H9 (cell line): Measurements from ENCODE around the gene CD93. TPM values are rescaled to one million over a fixed set of nuclear protein-coding genes. Genes with fewer than 3 reads are reported as not detected.

ENCODE experiments used
- DNase-seq: peaks from one replicate; pipeline ENCODE4 v3.0.0-alpha.2; 2017
- H2AFZ ChIP-seq: one replicate; pipeline ENCODE4 v1.6.1; 2013; ENCODE audit warnings: mild to moderate bottlenecking, low read length, control low read depth, moderate library complexity
- H2AK5ac ChIP-seq: 2 replicates; pipeline ENCODE4 v1.6.1; 2013; ENCODE audit warnings: low read length, control low read depth, mixed read lengths; ENCODE audit not compliant: insufficient read length
- H2BK120ac ChIP-seq: one replicate; pipeline ENCODE4 v1.6.1; 2013; ENCODE audit warnings: low read depth, mild to moderate bottlenecking, low read length, control low read depth, inconsistent platforms; ENCODE audit not compliant: poor library complexity, severe bottlenecking
- H2BK12ac ChIP-seq: 2 replicates; pipeline ENCODE4 v1.6.1; 2013; ENCODE audit warnings: low read length, control low read depth, mixed read lengths, low read depth; ENCODE audit not compliant: insufficient read length
- H2BK15ac ChIP-seq: 2 replicates; pipeline ENCODE4 v1.6.1; 2013; ENCODE audit warnings: low read depth, low read length, control low read depth
- H2BK20ac ChIP-seq: one replicate; pipeline ENCODE4 v1.6.1; 2013; ENCODE audit warnings: low read depth, mild to moderate bottlenecking, low read length, control low read depth, inconsistent platforms; ENCODE audit not compliant: poor library complexity, severe bottlenecking
- H2BK5ac ChIP-seq: 2 replicates; pipeline ENCODE4 v1.6.1; 2013; ENCODE audit warnings: low read length, control low read depth, mixed read lengths; ENCODE audit not compliant: insufficient read length
- H3K14ac ChIP-seq: 2 replicates; pipeline ENCODE4 v1.6.1; 2013; ENCODE audit warnings: low read length, control low read depth; ENCODE audit not compliant: insufficient read depth
- H3K18ac ChIP-seq: 2 replicates; pipeline ENCODE4 v1.6.1; 2013; ENCODE audit warnings: low read depth, mild to moderate bottlenecking, mixed read lengths, low read length, control low read depth; ENCODE audit not compliant: insufficient read length
- H3K23ac ChIP-seq: 2 replicates; pipeline ENCODE4 v1.6.1; 2013; ENCODE audit warnings: low read length, control low read depth, mixed read lengths, low read depth; ENCODE audit not compliant: insufficient read length
- H3K23me2 ChIP-seq: 2 replicates; pipeline ENCODE4 v1.6.1; 2013; ENCODE audit warnings: low read depth, mild to moderate bottlenecking, mixed read lengths, low read length, control low read depth; ENCODE audit not compliant: insufficient read length, poor library complexity, severe bottlenecking
- H3K27ac ChIP-seq: 2 replicates; pipeline ENCODE4 v1.5.1; 2013; ENCODE audit warnings: low read length, control low read depth, mixed read lengths, low read depth; ENCODE audit not compliant: insufficient read length
- H3K27me3 ChIP-seq: 2 replicates; pipeline ENCODE4 v1.6.1; 2013; ENCODE audit warnings: low read length, control low read depth, inconsistent platforms; ENCODE audit not compliant: insufficient read depth
- H3K4ac ChIP-seq: 2 replicates; pipeline ENCODE4 v1.6.1; 2013; ENCODE audit warnings: low read depth, mild to moderate bottlenecking, control low read depth, inconsistent platforms, low read length, moderate library complexity
- H3K4me1 ChIP-seq: 2 replicates; pipeline ENCODE4 v1.6.1; 2013; ENCODE audit warnings: low read length, control low read depth, inconsistent platforms; ENCODE audit not compliant: insufficient read depth
- H3K4me2 ChIP-seq: 2 replicates; pipeline ENCODE4 v1.6.1; 2013; ENCODE audit warnings: low read length, control low read depth, mixed read lengths; ENCODE audit not compliant: insufficient read length, insufficient read depth
- H3K56ac ChIP-seq: 2 replicates; pipeline ENCODE4 v1.6.1; 2013; ENCODE audit warnings: low read depth, mild to moderate bottlenecking, mixed read lengths, low read length, control low read depth; ENCODE audit not compliant: insufficient read length
- H3K79me1 ChIP-seq: 2 replicates; pipeline ENCODE4 v1.6.1; 2013; ENCODE audit warnings: low read depth, mild to moderate bottlenecking, moderate library complexity, low read length, control low read depth, inconsistent platforms; ENCODE audit not compliant: insufficient read depth, poor library complexity, severe bottlenecking
- H3K79me2 ChIP-seq: 2 replicates; pipeline ENCODE4 v1.6.1; 2013; ENCODE audit warnings: low read length, control low read depth, inconsistent platforms; ENCODE audit not compliant: insufficient read depth
- H3K9ac ChIP-seq: 2 replicates; pipeline ENCODE4 v1.6.1; 2013; ENCODE audit warnings: low read length, control low read depth, mixed read lengths; ENCODE audit not compliant: insufficient read length; ENCODE audit errors: extremely low read depth
- H3K9me3 ChIP-seq: one replicate; pipeline ENCODE4 v1.6.1; 2013; ENCODE audit warnings: low read depth, low read length, inconsistent platforms; ENCODE audit not compliant: control insufficient read depth
- H3T11ph ChIP-seq: one replicate; pipeline ENCODE4 v1.6.1; 2013; ENCODE audit warnings: mild to moderate bottlenecking, low read length, control low read depth, inconsistent platforms
- H4K20me1 ChIP-seq: one replicate; pipeline ENCODE4 v1.6.1; 2013; ENCODE audit not compliant: control insufficient read depth, insufficient read length, insufficient read depth
- H4K5ac ChIP-seq: 2 replicates; pipeline ENCODE4 v1.6.1; 2013; ENCODE audit warnings: low read depth, mild to moderate bottlenecking, mixed read lengths, low read length, control low read depth; ENCODE audit not compliant: insufficient read length
- H4K8ac ChIP-seq: replicated peaks from 2 replicates; pipeline ENCODE4 v1.6.1; 2013; ENCODE audit warnings: low read length, control low read depth, mixed read lengths, low read depth; ENCODE audit not compliant: insufficient read length
- H4K91ac ChIP-seq: 2 replicates; pipeline ENCODE4 v1.6.1; 2013; ENCODE audit warnings: low read depth, mild to moderate bottlenecking, moderate library complexity, mixed read lengths, low read length, control low read depth; ENCODE audit not compliant: insufficient read length
- H3K27ac Mint-ChIP-seq, 3 experiments: 2 replicates in 2 of 3; 3 replicates in 1 of 3; pipeline ENCODE4 v1.8.0; 2020 to 2021; ENCODE audit warnings: mixed read lengths in 3 of 3, mild to moderate bottlenecking in 1 of 3, moderate library complexity in 1 of 3
- H3K27me3 Mint-ChIP-seq: 2 replicates; pipeline ENCODE4 v1.8.0; 2021; ENCODE audit warnings: low read depth, mild to moderate bottlenecking, moderate library complexity, mixed read lengths
- H3K36me3 Mint-ChIP-seq, 3 experiments: 2 replicates in 2 of 3; 3 replicates in 1 of 3; pipeline ENCODE4 v1.8.0; 2020 to 2021; ENCODE audit warnings: low read depth in 3 of 3, mixed read lengths in 3 of 3; ENCODE audit not compliant: insufficient read depth in 1 of 3
- H3K4me1 Mint-ChIP-seq, 2 experiments: 2 replicates each; pipeline ENCODE4 v1.8.0; 2020; ENCODE audit warnings: mixed read lengths in 2 of 2
- H3K4me3 Mint-ChIP-seq, 2 experiments: 2 replicates in 1 of 2; 3 replicates in 1 of 2; pipeline ENCODE4 v1.8.0; 2020 to 2021; ENCODE audit warnings: mild to moderate bottlenecking in 2 of 2, mixed read lengths in 2 of 2, moderate library complexity in 1 of 2
- H3K9me3 Mint-ChIP-seq, 2 experiments: 2 replicates in 1 of 2; 3 replicates in 1 of 2; pipeline ENCODE4 v1.8.0; 2020; ENCODE audit warnings: mild to moderate bottlenecking in 2 of 2, mixed read lengths in 2 of 2, moderate library complexity in 1 of 2
- CTCF ChIP-seq: fragments of 200-600 bp; sonication (generic); conservative IDR thresholded peaks from 3 replicates; pipeline ENCODE4 v1.8.0; 2021; ENCODE audit warnings: antibody characterized with exemption, mild to moderate bottlenecking
- WGBS: extraction: QIAGEN DNeasy Blood & Tissue Kit; methylation state at CpG from one replicate; pipeline ENCODE4 v1.1.7; 2013; ENCODE audit warnings: missing lambda C conversion rate, low lambda C conversion rate, mixed read lengths; ENCODE audit not compliant: insufficient read length; ENCODE audit errors: extremely low coverage; 5-methylcytosine and 5-hydroxymethylcytosine counted together
- total RNA-seq: library from RNA; stranded (reverse); gene quantifications from 2 replicates; pipeline ENCODE4 v1.2.1, GENCODE V29; 2021

CD93 gene
- total RNA-seq, 1 experiment from 2014 or later: not detected

GRCh38 chr20:23063581-23063980, 22.5 kb downstream of the CD93 start:
- Mint-ChIP-seq H3K36me3 (no peaks in the 10 kb centered on the region), H3K9me3 (no peaks in the 10 kb centered on the region), H3K27ac (no peak overlapping the region), H3K4me3 (no peak overlapping the region), H3K4me1 (peaks cover 21 to 35% of the 10 kb centered on the region in 2 experiments), H3K27me3 (no peaks in the 10 kb centered on the region; the same call in 1 of the 2 replicates)
- WGBS: 100% methylated on average over 1 of the region's 2 CpGs
- H2BK12ac ChIP-seq: no peak overlapping the region
- H3K56ac ChIP-seq: no peak overlapping the region
- no peak overlapping the region for H2BK15ac ChIP-seq
- H3K4me2 ChIP-seq: no peak overlapping the region
- H3K14ac ChIP-seq: no peak overlapping the region
- H2AFZ ChIP-seq: no peak overlapping the region
- H3K23ac ChIP-seq: no peak overlapping the region
- no peak overlapping the region for H4K91ac ChIP-seq
- peaks cover 3% of the 10 kb centered on the region; the same call in 1 of the 2 replicates for H3K4me1 ChIP-seq
- no peak overlapping the region for H3K4ac ChIP-seq
- no peak overlapping the region for H2AK5ac ChIP-seq
- no peak overlapping the region for H3K27ac ChIP-seq
- no peak overlapping the region for H4K5ac ChIP-seq
- no peak for DNase-seq
- no peaks in the 10 kb centered on the region for H3K9me3 ChIP-seq
- H3K23me2 ChIP-seq: no peaks in the 10 kb centered on the region
- H2BK120ac ChIP-seq: no peak overlapping the region
- H3K27me3 ChIP-seq: no peaks in the 10 kb centered on the region
- H4K20me1 ChIP-seq: no peaks in the 10 kb centered on the region
- H4K8ac ChIP-seq: no peak overlapping the region
- H2BK20ac ChIP-seq: no peak overlapping the region
- no peak overlapping the region for H3T11ph ChIP-seq
- no peaks in the 10 kb centered on the region for H3K79me2 ChIP-seq
- H3K79me1 ChIP-seq: no peaks in the 10 kb centered on the region
- H2BK5ac ChIP-seq: no peak overlapping the region
- no peak overlapping the region for H3K18ac ChIP-seq
- H3K9ac ChIP-seq: no peak overlapping the region
- no peak for TF ChIP-seq CTCF
